PC-3 (cell line): ENCODE data around the gene SLC39A12. TPM values are rescaled to one million over a fixed set of nuclear protein-coding genes. Genes with fewer than 3 reads are reported as not detected.

Source experiments
- ATAC-seq: fragments of 200-7000 bp; cut with Tn5 transposase; 2 replicates; pipeline ENCODE4 v1.9.1; 2020; ENCODE audit warnings: mild to moderate bottlenecking, moderate library complexity
- BruUV-seq: library from RNA; stranded (reverse); fragments of 400-500 nt; replicated peaks from 2 replicates; lab custom pipeline; 2021; lab: Mats Ljungman, UMichigan
- CTCF ChIA-PET: fragments of 300-600 bp; sonication (Branson Sonifier 250); formaldehyde crosslinking; loops from one replicate; lab custom pipeline; 2022; ENCODE audit warnings: antibody characterized with exemption; lab: Charles Lee
- POLR2A ChIA-PET: fragments of 300-600 bp; sonication (Branson Sonifier 250); formaldehyde crosslinking; loops from one replicate; lab custom pipeline; 2022; ENCODE audit warnings: antibody characterized with exemption; ENCODE audit not compliant: unreplicated experiment; lab: Charles Lee
- DNase-seq: peaks from one replicate; pipeline ENCODE4 v3.0.0-alpha.2; 2015
- H2AFZ ChIP-seq: fragments of 300-600 bp; sonication (generic); 2 replicates; pipeline ENCODE4 v1.6.0; 2016; ENCODE audit warnings: antibody characterized with exemption, low read length
- H3F3A ChIP-seq: fragments of 300-600 bp; sonication (generic); one replicate; pipeline ENCODE4 v1.6.0; 2017; ENCODE audit warnings: antibody characterized with exemption, low read length, control low read depth, mild to moderate bottlenecking; ENCODE audit not compliant: unreplicated experiment
- H3K27ac ChIP-seq: fragments of 300-600 bp; sonication (generic); 2 replicates; pipeline ENCODE4 v1.5.1; 2016; ENCODE audit warnings: mild to moderate bottlenecking, low read length
- H3K27me3 ChIP-seq: fragments of 300-600 bp; sonication (generic); 2 replicates; pipeline ENCODE4 v1.6.1; 2016; ENCODE audit warnings: low read length, mixed read lengths
- H3K36me3 ChIP-seq: fragments of 300-600 bp; sonication (generic); 2 replicates; pipeline ENCODE4 v1.6.1; 2016; ENCODE audit warnings: low read depth, mixed run types, low read length, mixed read lengths
- H3K4me1 ChIP-seq: fragments of 300-600 bp; sonication (generic); 2 replicates; pipeline ENCODE4 v1.5.1; 2016; ENCODE audit warnings: low read length; ENCODE audit not compliant: insufficient read depth
- H3K4me2 ChIP-seq: fragments of 300-600 bp; sonication (generic); 2 replicates; pipeline ENCODE4 v1.6.0; 2016; ENCODE audit warnings: low read length
- H3K4me3 ChIP-seq: fragments of 300-600 bp; sonication (generic); 2 replicates; pipeline ENCODE4 v1.5.1; 2016; ENCODE audit warnings: mild to moderate bottlenecking, low read length, mixed read lengths
- H3K79me2 ChIP-seq: fragments of 300-600 bp; sonication (generic); 2 replicates; pipeline ENCODE4 v1.6.1; 2017; ENCODE audit warnings: low read length, mixed read lengths
- H3K9ac ChIP-seq: fragments of 300-600 bp; sonication (generic); 2 replicates; pipeline ENCODE4 v1.6.0; 2016; ENCODE audit warnings: mild to moderate bottlenecking, low read length
- H3K9me2 ChIP-seq: fragments of 300-600 bp; sonication (generic); replicated peaks from 2 replicates; pipeline ENCODE4 v1.6.1; 2016; ENCODE audit warnings: mixed run types, low read length, mixed read lengths
- H3K9me3 ChIP-seq: fragments of 300-600 bp; sonication (generic); 2 replicates; pipeline ENCODE4 v1.6.1; 2016; ENCODE audit warnings: low read length, mixed read lengths
- H4K20me1 ChIP-seq: fragments of 300-600 bp; sonication (generic); 2 replicates; pipeline ENCODE4 v1.6.1; 2016; ENCODE audit warnings: low read length, mixed read lengths
- EZH2 ChIP-seq: fragments of 300-600 bp; sonication (generic); IDR thresholded peaks from one replicate; pipeline ENCODE4 v1.6.1; 2017; ENCODE audit warnings: antibody characterized with exemption, mild to moderate bottlenecking, low read length; ENCODE audit not compliant: unreplicated experiment
- EZH2phosphoT487 ChIP-seq: fragments of 300-600 bp; sonication (generic); IDR thresholded peaks from 2 replicates; pipeline ENCODE4 v1.6.1; 2018; ENCODE audit warnings: mild to moderate bottlenecking, antibody characterized with exemption, low read length, borderline replicate concordance
- intact Hi-C: fragments of 100-400 bp; cut with micrococcal nuclease; formaldehyde crosslinking; loops from 2 replicates; pipeline ENCODE4 v1.9.0; 2023
- total RNA-seq: library from RNA; depleted of rRNA; stranded (reverse); fragments of >200 nt; gene quantifications from 2 replicates; pipeline ENCODE4 v1.2.3, GENCODE V29; 2014
- TF ChIP-seq, protein P1 (sequence below): fragments of 300-600 bp; sonication (generic); conservative IDR thresholded peaks from 2 replicates; pipeline ENCODE4 v1.5.1; 2017; ENCODE audit warnings: antibody characterized with exemption, low read depth, mild to moderate bottlenecking, low read length

Gene SLC39A12
- total RNA-seq, 1 experiment from 2014 or later: not detected

DNA sequence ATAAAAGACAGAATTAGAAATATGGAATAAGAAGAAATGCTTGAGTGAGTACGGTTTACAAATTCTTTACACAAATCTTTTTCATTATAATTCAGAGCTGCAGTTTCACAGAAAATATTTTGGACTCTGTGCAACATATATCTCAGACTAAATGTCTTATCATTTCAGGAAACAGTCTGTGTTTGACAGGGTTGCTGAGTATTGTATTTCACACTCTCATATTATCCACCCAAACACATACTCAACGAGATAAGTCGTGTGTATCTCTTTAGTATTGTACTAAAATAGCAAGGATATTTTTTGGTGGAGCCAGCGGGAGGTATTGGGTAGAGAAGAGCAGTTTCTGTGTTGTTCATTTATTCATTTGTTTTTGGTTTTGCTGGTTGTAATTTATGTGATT, 39.0 kb upstream of the SLC39A12 start:
- Histone ChIP-seq H4K20me1 (no peaks in the 10 kb centered on the region), H3K9ac (no peak overlapping the region), H3K36me3 (no peaks in the 10 kb centered on the region), H3K4me1 (no peaks in the 10 kb centered on the region), H3F3A (no peaks in the 10 kb centered on the region), H3K4me2 (no peak overlapping the region), H2AFZ (no peak overlapping the region), H3K9me3 (no peaks in the 10 kb centered on the region), H3K9me2 (no peaks in the 10 kb centered on the region), H3K27me3 (no peaks in the 10 kb centered on the region), H3K79me2 (no peaks in the 10 kb centered on the region), H3K27ac (no peak overlapping the region), H3K4me3 (no peak overlapping the region)
- BruUV-seq: no TSS peak
- DNase-seq: no peak
- CTCF ChIA-PET: no interaction called here
- intact Hi-C loops: loop anchor here (5.0 kb wide), 1 partner anchor 305 kb away; no protein-coding TSS in a partner anchor
- TF ChIP-seq, protein P1, sequence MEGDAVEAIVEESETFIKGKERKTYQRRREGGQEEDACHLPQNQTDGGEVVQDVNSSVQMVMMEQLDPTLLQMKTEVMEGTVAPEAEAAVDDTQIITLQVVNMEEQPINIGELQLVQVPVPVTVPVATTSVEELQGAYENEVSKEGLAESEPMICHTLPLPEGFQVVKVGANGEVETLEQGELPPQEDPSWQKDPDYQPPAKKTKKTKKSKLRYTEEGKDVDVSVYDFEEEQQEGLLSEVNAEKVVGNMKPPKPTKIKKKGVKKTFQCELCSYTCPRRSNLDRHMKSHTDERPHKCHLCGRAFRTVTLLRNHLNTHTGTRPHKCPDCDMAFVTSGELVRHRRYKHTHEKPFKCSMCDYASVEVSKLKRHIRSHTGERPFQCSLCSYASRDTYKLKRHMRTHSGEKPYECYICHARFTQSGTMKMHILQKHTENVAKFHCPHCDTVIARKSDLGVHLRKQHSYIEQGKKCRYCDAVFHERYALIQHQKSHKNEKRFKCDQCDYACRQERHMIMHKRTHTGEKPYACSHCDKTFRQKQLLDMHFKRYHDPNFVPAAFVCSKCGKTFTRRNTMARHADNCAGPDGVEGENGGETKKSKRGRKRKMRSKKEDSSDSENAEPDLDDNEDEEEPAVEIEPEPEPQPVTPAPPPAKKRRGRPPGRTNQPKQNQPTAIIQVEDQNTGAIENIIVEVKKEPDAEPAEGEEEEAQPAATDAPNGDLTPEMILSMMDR: no peak
- TF ChIP-seq EZH2 (no peak), EZH2phosphoT487 (no peak)
- ATAC-seq: no peak
- POLR2A ChIA-PET: no interaction called here

GRCh38 chr10:17913604-17914003, 38.1 kb upstream of the SLC39A12 start:
- Histone ChIP-seq H3K36me3 (no peaks in the 10 kb centered on the region), H3K4me2 (no peak overlapping the region), H4K20me1 (no peaks in the 10 kb centered on the region), H3K27ac (no peak overlapping the region), H2AFZ (no peak overlapping the region), H3F3A (no peaks in the 10 kb centered on the region), H3K9ac (no peak overlapping the region), H3K79me2 (no peaks in the 10 kb centered on the region), H3K4me3 (no peak overlapping the region), H3K27me3 (no peaks in the 10 kb centered on the region), H3K9me2 (no peaks in the 10 kb centered on the region), H3K9me3 (no peaks in the 10 kb centered on the region), H3K4me1 (no peaks in the 10 kb centered on the region)
- BruUV-seq: no TSS peak
- intact Hi-C loops: loop anchor here (5.0 kb wide), 1 partner anchor 304 kb away; no protein-coding TSS in a partner anchor
- CTCF ChIA-PET: no interaction called here
- no peak for DNase-seq
- TF ChIP-seq, protein P1: no peak
- TF ChIP-seq EZH2 (no peak), EZH2phosphoT487 (no peak)
- POLR2A ChIA-PET: no interaction called here
- ATAC-seq: no peak

DNA sequence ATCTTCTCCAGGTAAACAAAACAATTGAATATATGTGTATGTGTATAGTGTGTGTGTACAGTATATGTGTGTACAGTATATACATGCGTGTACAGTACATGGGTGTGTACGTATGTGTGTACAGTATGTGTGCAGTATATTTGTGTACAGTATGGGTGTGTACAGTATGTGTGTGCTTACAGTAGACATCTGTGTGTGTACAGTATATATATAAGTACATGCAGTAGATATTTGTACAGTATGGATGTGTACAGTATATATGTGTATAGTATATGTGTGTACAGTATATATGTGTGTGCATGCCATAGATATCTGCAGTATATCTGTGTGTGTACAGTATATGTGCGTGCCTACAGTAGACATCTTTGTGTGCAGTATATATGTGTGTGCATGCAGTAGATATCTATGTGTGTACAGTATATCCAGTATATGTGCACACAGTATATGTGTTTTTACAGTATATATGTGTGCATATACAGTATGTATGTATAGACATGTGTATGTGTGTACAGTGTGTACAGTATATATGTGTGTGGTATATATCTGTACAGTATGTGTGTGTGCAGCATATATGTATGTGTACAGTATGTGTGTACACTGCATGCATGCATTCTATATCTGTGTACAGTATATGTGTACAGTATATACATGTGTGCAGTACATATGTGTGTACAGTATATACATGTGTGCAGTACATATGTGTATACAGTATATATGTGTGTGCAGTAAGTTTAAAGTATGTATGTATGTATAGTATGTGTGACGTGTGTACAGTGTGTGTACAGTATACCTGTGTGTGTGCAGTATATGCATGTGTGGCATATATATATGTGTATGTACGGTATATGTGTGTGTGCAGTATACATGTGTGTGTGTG, 37.3 kb upstream of the SLC39A12 start:
- intact Hi-C loops: loop anchor here (5.0 kb wide), 1 partner anchor 303 kb away; no protein-coding TSS in a partner anchor
- ChIA-PET CTCF (no interaction called here), POLR2A (no interaction called here)
- Histone ChIP-seq H4K20me1 (no peaks in the 10 kb centered on the region), H3K79me2 (no peaks in the 10 kb centered on the region), H3K4me1 (no peaks in the 10 kb centered on the region), H3K36me3 (no peaks in the 10 kb centered on the region), H3F3A (no peaks in the 10 kb centered on the region), H3K9ac (no peak overlapping the region), H3K4me3 (no peak overlapping the region), H3K9me2 (no peaks in the 10 kb centered on the region), H3K27ac (no peak overlapping the region), H2AFZ (no peak overlapping the region), H3K27me3 (no peaks in the 10 kb centered on the region), H3K4me2 (no peak overlapping the region), H3K9me3 (no peaks in the 10 kb centered on the region)
- TF ChIP-seq EZH2phosphoT487: no peak
- TF ChIP-seq EZH2: no peak
- TF ChIP-seq, protein P1: no peak
- DNase-seq (no peak), ATAC-seq (no peak)
- no TSS peak for BruUV-seq
